Muscle layer of colon (tissue), 2 donors: ENCODE measurements around the gene RETREG1.

Experiments used
- H3K27ac ChIP-seq: one replicate; pipeline ENCODE4 v1.7.0; 2013; ENCODE audit warnings: low read depth, mild to moderate bottlenecking, low read length, moderate library complexity
- H3K27me3 ChIP-seq, 2 donors: one replicate each; pipeline ENCODE4 v1.7.0; 2013; ENCODE audit warnings: low read length in 2 of 2, mild to moderate bottlenecking in 2 of 2; ENCODE audit not compliant: insufficient read depth in 2 of 2, control insufficient read depth in 1 of 2
- H3K36me3 ChIP-seq: one replicate; pipeline ENCODE4 v1.7.0; 2013; ENCODE audit warnings: mild to moderate bottlenecking, low read length; ENCODE audit not compliant: insufficient read depth
- H3K4me1 ChIP-seq: one replicate; pipeline ENCODE4 v1.7.0; 2013; ENCODE audit warnings: mild to moderate bottlenecking, low read length; ENCODE audit not compliant: insufficient read depth
- H3K4me3 ChIP-seq, 2 donors: one replicate each; pipeline ENCODE4 v1.7.0; 2013; ENCODE audit warnings: low read length in 2 of 2, low read depth in 1 of 2, mild to moderate bottlenecking in 1 of 2, moderate library complexity in 1 of 2
- H3K9ac ChIP-seq: one replicate; pipeline ENCODE4 v1.7.0; 2013; ENCODE audit warnings: low read length
- H3K9me3 ChIP-seq: one replicate; pipeline ENCODE4 v1.7.0; 2013; ENCODE audit warnings: mild to moderate bottlenecking, low read length
- donor health status: abdominal sarcoma.
- donor health status: Adenocarcinoma of cecum.

Gene RETREG1

DNA sequence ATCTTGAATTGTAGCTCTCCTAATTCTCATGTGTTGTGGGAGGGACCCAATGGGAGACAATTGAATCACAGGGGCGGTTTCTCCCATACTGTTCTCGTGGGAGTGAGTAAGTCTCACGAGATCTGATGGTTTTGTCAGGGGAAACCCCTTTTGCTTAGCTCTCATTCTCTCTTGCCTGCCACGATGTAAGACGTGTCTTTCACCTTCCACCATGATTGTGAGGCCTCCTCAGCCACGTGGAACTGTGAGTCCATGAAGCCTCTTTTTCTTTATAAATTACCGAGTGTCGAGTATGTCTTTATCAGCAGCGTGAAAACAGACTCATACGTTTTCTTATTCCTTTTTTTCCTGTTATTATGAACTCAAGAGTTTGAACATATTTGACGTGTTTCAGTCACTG lies 39.1 kb downstream of the RETREG1 start:
- Histone ChIP-seq H3K4me1 (peaks cover 21% of the 10 kb centered on the region), H3K4me3 (no peak overlapping the region), H3K27ac (no peak overlapping the region), H3K27me3 (no peaks in the 10 kb centered on the region), H3K36me3 (no peaks in the 10 kb centered on the region), H3K9me3 (no peaks in the 10 kb centered on the region), H3K9ac (no peak overlapping the region)

DNA sequence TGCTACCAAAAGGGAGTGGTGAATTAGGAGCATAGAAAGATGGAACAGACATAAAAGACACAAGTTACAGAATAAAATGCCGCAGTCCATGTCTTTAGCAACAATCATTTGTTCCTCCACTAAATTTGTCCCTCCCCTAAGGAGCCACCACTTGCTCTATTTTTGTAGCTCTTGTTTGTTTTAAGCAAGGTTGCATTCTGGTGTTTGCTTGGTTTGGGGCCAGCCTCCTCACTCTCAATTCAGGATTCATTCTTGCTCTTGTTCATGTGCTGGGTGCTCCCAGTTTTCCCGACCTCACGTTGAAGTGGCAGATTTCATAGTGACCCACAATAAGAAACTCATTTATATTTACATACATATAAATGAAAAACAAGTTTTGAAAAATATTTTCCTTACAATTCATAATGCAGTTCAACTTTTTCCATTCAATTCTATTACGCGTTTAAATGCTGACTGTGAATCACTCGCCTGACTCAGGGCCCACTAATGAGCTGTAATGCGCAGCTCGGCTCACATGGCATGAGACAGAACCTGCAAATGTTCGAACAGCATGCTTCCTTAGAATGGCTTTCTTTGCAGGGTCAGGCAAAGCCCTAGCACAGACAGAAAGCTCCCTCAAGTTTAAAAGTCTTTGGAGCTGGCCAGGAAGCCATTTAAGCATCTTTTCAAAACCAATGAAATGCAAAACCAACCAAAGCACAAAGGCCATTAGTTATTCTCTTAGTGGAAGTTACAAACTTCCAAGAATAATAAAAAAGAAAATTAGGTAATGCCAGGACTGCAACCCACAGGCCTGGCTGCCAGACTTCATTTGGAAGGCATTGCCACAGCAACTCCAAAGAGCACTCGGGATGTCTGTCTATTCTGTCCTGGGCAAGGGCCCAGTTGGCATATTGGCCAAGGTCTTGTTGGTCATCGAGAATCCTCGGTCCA lies 41.7 kb downstream of the RETREG1 start:
- Histone ChIP-seq H3K9me3 (no peaks in the 10 kb centered on the region), H3K36me3 (no peaks in the 10 kb centered on the region), H3K4me3 (no peak overlapping the region), H3K4me1 (peaks cover 13% of the 10 kb centered on the region), H3K9ac (no peak overlapping the region), H3K27ac (no peak overlapping the region), H3K27me3 (no peaks in the 10 kb centered on the region)

- H3K36me3 ChIP-seq = no peaks in the 10 kb centered on the region
- no peaks in the 10 kb centered on the region for H3K27me3 ChIP-seq
- peaks cover 12% of the 10 kb centered on the region for H3K4me1 ChIP-seq
- no peak overlapping the region for H3K9ac ChIP-seq
- H3K4me3 ChIP-seq = no peak overlapping the region
- H3K27ac ChIP-seq = no peak overlapping the region
- H3K9me3 ChIP-seq = no peaks in the 10 kb centered on the region
These were observed 43.4 kb downstream of the RETREG1 start for GRCh38 chr5:16573401-16573800.

DNA sequence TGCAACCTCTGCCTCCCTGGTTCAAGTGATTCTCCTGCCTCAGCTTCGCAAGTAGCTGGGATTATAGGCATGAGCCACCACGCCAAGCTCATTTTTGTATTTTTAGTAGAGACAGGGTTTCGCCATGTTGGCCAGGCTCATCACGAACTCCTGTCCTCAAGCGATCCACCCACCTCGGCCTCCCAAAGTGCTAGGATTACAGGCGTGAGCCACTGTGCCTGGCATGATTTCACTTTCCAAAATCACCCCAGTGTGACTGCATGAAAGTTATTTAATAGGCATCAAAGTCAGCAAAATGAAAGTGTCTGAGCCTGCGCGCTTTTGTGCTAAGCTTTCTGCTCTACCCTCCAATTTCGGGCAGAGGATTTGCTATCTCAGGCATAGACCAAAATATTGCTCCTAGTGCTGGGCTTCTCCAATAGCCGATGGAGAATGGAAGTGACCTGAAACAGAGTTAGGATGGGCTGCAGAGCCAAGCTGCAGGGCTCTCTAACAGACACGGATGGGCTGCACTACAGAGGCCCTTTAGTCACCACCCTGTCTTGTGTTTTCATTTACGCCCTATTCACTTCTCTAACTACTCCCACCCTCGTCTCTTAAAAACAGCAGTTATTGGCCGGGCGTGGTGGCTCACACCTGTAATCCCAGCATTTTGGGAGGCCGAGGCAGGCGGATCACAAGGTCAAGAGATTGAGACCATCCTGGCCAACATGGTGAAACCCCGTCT lies 44.3 kb downstream of the RETREG1 start:
- no peaks in the 10 kb centered on the region for H3K9me3 ChIP-seq
- H3K4me3 ChIP-seq = no peak overlapping the region
- no peaks in the 10 kb centered on the region for H3K27me3 ChIP-seq
- H3K9ac ChIP-seq = no peak overlapping the region
- no peaks in the 10 kb centered on the region for H3K36me3 ChIP-seq
- no peak overlapping the region for H3K27ac ChIP-seq
- H3K4me1 ChIP-seq = peaks cover 12% of the 10 kb centered on the region

DNA sequence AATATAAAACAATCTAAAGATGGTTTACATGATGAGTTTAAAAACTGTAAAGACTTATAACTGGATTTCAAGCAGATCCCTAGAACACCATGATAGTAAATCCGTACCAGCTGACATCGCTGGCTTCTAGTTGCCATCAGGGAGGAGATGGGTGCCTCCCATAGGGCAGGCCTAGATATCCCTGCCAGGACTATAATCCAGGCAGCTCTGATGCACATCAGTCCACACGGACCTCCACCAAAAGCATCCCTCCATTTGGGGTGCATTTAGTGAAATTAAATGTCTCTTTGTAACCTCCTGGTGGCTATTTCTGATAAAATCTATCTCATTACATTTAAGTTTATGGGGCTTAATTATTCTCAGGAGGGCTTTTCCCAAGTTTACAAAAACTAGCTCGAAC lies 45.8 kb downstream of the RETREG1 start:
- Histone ChIP-seq H3K36me3 (no peaks in the 10 kb centered on the region), H3K9me3 (no peaks in the 10 kb centered on the region), H3K4me3 (no peak overlapping the region), H3K27me3 (no peaks in the 10 kb centered on the region), H3K9ac (no peak overlapping the region), H3K27ac (no peak overlapping the region), H3K4me1 (peaks cover 12% of the 10 kb centered on the region)

- H3K27ac ChIP-seq = no peak overlapping the region
- no peaks in the 10 kb centered on the region for H3K9me3 ChIP-seq
- H3K4me3 ChIP-seq = no peak overlapping the region
- no peak overlapping the region for H3K9ac ChIP-seq
- H3K4me1 ChIP-seq = peaks cover 6% of the 10 kb centered on the region
- H3K36me3 ChIP-seq = no peaks in the 10 kb centered on the region
- no peaks in the 10 kb centered on the region for H3K27me3 ChIP-seq
These were observed 46.5 kb downstream of the RETREG1 start for GRCh38 chr5:16570121-16570815.

GRCh38 chr5:16568875-16569580 lies 47.8 kb downstream of the RETREG1 start:
- H3K27me3 ChIP-seq = no peaks in the 10 kb centered on the region
- H3K9ac ChIP-seq = no peak overlapping the region
- H3K4me3 ChIP-seq = no peak overlapping the region
- no peaks in the 10 kb centered on the region for H3K36me3 ChIP-seq
- H3K4me1 ChIP-seq = no peaks in the 10 kb centered on the region
- H3K9me3 ChIP-seq = no peaks in the 10 kb centered on the region
- peak overlapping the region; percentile 17 for H3K27ac ChIP-seq

GRCh38 chr5:16567365-16567764 lies 49.4 kb downstream of the RETREG1 start:
- Histone ChIP-seq H3K27me3 (no peaks in the 10 kb centered on the region), H3K4me3 (no peak overlapping the region), H3K9ac (no peak overlapping the region), H3K36me3 (no peaks in the 10 kb centered on the region), H3K9me3 (no peaks in the 10 kb centered on the region), H3K27ac (no peak overlapping the region), H3K4me1 (no peaks in the 10 kb centered on the region)

DNA sequence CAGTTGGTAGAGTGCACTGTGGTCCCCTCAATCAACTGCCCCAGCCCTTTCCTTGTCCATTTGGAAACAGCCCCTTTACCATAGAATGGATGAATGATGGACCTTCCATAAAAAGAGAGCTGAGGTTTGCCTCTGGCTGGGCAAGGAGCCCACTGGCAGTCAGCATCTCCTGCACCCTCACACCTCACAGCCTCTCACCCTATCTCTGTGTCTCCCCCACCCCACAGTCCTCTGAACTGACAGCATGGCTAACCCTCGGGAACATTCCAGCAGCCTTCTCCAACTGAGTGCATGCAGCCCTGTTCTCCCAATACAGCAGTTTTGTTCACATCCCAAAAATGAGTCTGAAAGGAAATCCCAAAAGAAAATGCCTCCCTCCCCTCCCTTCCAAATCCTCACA lies 51.7 kb downstream of the RETREG1 start:
- no peaks in the 10 kb centered on the region for H3K36me3 ChIP-seq
- no peak overlapping the region for H3K4me3 ChIP-seq
- H3K9ac ChIP-seq = no peak overlapping the region
- H3K27ac ChIP-seq = no peak overlapping the region
- no peaks in the 10 kb centered on the region for H3K27me3 ChIP-seq
- no peaks in the 10 kb centered on the region for H3K4me1 ChIP-seq
- no peaks in the 10 kb centered on the region for H3K9me3 ChIP-seq

- no peaks in the 10 kb centered on the region for H3K36me3 ChIP-seq
- H3K9ac ChIP-seq = no peak overlapping the region
- no peaks in the 10 kb centered on the region for H3K4me1 ChIP-seq
- H3K27me3 ChIP-seq = no peaks in the 10 kb centered on the region
- H3K9me3 ChIP-seq = no peaks in the 10 kb centered on the region
- no peak overlapping the region for H3K4me3 ChIP-seq
- H3K27ac ChIP-seq = no peak overlapping the region
These were observed 52.4 kb downstream of the RETREG1 start for GRCh38 chr5:16564248-16564867.
